HuH-7 (cell line): Measurements from ENCODE around the gene E2F1.
A peak's percentile ranks its signal among the peaks of the same experiment; 100 is the strongest.

ENCODE experiments used
- DNase-seq: peaks from one replicate; pipeline ENCODE4 v3.0.0; 2011; ENCODE audit warnings: low spot score

E2F1 gene

DNA sequence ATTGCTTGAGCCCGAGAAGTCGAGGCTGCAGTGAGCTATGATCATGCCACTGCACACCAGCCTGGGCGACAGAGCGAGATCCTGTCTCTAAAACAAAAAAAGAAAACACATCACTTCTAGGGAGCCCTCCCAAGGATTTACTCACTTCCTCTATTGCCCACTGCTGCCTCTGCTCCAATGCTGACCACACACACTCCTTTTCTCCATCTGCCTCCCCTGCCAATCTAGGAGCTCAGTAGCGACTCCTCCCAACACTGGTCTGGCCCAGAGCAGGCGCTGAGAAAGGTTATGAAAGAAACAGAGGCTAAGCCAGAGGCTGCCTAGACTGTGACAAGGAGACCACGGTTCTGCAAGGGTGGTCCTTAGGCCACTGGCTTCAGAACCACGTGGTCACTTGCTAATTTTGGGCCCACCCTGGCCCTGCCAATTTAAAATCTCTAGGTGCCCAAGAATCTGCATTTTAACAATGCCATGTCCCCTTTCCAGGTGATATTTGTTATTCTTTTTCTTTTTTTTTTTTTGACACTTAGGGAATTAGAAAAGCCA lies 1.3 kb upstream of the E2F1 start:
- no peak for DNase-seq

DNA sequence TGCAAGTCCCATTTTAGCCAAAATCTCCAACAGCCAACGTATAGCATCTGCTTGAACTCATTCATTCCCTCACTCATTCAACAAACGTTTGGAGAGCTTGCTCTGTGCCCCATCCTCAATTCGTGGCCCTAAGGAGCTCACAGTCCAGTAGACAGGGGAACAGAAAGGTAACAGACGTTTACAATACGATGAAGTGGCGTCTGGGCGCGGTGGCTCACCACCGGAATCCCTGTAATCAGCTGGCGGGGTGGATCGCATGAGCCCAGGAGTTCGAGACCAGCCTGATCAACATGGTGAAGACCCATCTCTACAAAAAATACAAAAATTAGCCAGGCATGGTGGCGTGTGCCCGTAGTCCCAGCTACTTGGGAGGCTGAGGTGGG lies 790 bp upstream of the E2F1 start:
- DNase-seq, result no peak

DNA sequence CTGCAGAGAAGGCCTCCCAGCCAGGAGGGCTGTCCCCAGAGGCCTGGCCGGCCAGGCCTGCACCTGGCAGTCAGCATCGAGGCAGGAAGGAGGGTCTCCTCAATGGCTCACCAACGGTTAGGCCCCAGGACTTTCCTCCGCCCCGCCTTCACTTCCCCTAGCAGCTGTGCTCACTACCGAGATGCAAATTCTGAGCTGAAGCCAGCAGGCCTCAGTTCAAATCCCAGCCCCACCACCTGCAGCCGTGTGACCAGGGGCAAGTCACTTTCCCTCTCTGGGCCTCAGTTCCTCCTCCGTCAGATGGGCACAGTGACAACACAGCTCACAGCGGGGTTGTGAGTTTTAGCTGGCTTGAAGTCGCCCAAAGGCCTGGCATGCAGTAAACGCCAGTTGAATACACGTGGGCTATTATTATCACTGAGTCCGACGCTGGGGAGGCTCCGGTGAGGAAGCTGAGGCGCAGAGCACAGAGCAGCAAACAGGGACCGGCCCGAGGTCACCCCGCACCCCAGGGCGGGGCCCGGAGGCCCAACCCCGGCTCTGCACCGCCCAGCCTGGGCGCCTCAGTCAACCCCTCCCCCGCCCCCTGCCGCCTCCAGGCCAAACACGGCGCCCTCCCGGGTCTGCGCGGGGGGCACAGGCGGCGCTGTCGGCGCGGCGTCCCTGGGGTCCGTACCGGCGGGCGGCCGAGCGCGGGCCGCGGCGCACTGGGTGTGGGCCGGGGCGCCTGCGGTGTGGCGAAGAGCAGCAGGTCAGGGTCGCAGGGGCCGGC lies 671 bp downstream of the E2F1 start:
- DNase-seq, result peak; percentile 79

DNA sequence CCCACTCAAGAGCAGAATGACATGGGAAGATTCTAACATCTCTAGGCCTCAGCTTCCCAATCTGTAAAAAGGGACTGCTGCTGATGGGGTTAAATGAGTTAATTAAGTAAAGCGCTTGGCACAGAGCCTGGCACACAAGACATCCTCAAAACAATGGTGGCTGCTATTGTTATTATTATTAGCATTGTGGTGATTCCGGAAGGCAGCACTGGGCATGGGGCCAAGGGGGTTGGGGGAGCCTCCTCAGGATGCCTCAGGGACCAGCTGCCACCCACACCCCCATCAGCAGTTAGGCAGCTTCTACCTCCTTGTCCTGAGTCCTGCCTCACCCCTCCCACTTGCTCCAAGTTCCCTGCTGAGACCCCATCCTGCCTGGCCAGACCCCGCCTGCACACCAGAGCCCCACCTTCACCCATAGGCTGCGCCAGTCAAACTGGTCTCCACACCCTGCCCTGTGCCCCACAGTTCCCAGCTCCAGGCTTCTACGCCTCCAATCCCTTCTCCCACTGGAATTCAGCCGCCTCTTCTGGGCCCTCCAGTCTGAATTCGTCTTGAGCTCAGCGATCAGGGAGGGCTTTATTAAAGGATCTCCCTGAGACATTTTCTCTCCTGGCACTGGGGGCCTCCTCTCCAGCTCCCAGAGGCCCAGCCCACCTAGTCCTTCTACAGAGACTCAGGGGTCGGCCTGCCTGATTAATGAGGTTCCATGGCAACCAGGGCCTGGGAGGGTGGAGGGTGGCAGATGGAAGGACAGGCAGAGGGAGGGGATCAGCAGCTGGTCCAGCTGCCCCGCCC lies 1.5 kb downstream of the E2F1 start:
- DNase-seq, result no peak

DNA sequence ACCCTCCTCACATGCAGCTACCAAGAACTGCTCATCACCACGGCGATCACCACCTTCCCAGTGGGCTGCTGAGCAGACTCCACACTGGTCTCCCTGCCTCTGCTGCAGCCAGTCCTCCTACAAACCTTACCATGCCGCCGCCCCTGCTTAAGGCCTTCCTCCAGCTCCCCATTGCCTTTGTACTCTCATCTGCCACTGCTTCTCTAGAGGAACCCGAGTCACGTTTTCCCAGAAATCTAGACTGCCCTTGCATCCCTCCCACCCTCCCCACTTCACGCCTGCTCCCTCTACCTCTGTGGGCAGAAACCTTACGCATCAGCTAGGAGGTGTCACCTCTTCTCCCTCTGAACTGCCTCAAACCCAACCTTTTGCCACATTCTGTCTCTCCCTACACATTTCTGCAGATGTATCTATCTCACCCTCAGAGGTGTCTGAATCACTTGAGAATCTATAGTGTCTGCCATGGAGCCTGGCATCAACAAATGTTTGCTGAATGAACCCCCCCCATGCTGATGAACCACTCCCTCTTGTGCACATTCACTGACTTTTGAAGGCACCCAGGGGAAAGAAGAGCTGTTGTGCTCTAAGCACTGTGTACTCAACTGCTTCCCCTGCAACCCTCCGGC lies 4.3 kb downstream of the E2F1 start:
- DNase-seq, result no peak

DNA sequence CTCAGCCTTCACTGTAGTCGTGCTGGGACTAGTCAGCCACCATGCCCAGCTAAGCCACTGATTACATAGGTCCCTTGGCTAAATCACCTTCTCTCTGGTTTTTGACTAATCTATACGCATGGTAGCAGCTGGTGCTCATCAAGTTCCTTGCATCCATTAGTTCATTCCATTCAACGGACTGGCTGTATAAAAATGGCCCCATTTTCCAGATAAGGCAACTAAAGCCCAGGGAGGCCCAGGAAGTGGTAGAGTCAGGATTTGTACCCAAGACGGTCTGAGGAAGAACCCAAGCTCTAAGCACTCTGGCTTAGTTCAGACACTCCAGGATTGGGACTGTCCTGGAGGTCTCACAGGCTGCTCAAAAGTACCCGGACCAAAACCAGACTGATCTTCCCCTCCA lies 4.9 kb downstream of the E2F1 start:
- DNase-seq, result no peak

DNA sequence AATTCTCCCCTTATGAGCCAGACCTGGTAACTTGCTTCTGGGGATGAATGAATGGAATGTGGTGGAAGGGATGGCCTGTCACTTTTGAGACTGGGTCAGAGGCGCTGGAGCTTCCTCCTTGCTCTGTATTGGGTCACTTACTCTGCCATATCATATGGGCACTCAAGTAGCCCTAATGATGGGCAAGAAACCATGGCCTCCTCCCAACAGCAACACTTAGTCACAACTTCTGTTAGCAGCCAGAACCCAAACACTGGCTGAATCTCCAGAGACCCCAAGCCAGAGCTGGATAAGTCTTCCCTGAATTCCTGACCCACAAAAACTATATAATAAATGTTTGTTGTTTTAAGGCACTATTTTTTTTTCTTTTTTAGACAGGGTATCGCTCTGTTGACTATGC lies 5.5 kb downstream of the E2F1 start:
- no peak for DNase-seq

DNA sequence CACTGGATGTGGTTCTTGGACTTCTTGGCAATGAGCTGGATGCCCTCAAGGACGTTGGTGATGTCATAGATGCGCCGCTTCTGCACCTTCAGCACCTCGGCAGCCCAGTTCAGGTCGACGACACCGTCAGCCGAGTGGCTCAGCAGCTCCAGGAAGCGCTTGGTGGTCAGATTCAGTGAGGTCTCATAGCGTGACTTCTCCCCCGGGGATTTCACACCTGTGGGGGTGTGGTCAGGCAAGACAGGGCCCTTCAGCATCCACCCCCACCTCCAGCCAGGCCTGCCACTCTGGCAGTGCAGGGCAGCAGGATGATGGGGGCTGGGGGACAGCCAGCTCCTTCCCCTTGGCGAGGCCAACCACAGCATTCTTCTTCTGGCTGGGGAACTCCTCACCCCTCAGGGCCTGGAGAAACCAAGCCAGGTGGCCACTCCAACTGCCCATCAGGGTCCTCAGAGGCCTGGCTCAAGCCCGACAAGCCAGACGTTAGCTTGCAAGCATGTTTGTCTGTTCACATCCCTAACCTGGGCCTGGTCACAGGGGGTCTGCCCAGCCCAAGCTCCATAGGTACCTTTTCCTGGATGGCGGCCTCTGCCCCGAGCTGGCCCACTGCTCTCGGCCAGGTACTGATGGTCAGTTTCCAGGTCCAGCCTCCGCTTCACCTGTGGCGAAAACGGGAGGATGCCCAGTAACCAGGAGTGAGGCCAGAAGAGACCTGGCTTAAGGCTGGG lies 6.3 kb downstream of the E2F1 start:
- DNase-seq, result no peak

DNA sequence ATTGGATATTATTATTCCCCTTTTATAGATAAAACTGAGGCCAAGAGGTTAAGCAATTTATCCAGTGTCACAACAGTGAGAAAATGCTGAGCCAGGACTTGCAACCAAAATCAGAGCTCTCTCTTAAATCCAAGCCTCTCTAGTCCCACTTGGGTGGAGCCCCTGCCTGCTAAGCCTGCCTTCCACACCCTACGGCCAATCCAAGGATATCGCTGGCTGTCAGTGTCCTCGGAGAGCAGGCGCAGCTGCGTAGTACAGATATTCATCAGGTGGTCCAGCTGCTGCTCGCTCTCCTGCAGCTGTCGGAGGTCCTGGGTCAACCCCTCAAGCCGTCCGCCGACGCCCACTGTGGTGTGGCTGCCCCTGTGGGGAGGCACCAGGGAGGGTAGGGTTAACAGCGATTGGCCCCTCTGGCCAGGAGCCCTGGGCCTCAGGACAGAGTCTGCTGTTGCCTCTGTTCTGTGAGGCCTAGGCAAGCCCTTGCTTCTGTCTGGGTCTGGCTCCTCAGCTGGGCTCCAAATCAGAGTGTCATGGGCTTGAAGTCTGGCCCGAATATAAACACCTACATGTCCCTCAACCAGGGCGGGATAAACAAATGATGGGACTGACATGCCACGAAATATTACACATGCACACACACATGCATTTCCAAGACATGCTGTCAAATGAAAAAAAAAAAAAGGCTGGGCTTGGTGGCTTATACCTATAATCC lies 8.0 kb downstream of the E2F1 start:
- no peak for DNase-seq

DNA sequence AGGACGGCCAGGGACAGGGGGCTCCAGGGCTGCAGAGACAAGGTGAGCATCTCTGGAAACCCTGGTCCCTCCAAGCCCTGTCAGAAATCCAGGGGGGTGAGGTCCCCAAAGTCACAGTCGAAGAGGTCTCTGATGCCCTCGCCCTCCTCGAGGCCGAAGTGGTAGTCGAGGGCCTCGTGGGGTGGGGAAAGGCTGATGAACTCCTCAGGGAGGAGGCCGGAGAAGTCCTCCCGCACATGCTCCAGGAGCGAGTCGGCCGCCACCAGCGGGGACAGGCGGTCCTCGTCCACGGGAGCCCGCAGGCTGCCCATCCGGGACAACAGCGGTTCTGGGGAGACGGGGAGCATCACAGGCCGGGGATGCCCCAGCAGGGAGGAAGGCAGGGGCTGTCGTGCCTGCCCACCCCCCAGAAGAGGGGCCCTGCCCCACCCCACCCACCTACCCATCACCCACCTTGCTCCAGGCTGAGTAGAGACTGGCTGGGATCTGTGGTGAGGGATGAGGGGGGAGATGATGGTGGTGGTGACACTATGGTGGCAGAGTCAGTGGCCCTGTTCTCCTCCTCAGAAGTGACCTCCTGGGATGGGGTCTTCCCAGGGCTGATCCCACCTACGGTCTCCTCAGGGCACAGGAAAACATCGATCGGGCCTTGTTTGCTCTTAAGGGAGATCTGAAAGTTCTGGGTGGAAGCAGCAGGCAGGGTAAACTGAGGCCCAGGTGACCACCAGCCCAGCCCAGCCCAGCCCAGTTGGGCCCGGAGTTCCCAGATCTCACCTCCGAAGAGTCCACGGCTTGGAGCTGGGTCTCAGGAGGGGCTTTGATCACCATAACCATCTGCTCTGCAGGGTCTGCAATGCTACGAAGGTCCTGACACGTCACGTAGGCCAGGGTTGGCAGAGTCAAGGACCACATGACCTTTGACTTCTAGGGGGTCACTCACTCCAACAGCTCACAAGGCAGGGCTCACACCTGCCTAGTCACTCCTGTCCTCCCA lies 9.2 kb downstream of the E2F1 start:
- DNase-seq, result no peak

DNA sequence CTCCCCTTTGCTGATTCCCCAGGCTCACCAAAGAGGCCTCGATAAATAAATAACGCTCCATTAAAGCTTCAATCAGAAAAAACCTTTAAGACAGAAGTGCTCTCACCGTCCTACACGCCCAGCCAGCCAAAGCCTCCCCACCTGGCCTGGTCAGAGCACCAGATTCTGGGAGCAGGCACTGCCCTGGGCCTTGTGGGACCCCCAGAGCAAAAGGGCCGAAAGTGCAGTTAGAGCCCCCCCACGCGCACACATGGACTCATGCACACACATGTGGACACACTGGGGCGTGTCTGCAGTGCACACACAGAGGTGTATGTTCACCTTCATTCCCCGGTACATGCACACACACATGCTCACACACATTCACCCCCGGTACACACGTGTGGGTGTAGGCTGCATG lies 10.1 kb downstream of the E2F1 start:
- no peak for DNase-seq

DNA sequence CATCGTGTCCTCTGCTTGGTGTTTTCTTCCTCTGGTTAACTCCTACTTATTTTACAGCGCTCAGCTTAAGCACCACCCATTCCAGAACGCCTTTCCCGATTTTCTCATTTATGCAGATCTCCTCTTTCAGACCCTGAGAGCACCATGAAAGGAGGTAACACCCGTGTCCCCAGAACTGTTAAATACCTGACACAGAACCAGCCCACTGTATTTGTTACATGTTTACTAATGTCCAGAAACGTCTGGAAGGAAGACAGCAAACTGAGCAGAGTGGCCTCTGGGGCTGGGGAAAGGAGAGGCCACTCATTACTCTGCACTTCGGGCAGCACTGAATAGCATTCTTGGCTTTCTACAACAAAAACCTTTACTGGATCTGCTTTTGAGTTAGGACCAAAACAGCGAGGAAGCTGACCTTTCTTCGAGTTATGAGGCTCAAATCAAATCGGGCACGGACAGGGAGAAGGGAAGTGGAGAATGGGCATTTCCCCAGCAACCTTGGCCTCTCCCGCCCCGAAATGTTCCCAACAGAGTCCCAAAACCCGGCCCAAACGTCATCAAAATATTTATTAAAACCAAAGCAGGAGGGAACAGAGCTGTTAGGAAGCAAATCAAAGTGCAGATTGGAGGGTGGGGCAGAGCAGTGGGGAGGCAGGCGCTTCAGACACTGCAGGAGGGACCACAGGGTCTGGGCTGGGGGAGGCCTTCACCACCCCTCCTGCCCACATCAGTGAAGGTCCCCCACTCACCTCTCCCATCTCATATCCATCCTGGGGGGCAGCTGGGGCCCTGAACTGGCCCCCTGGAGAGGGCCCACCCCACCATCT lies 10.8 kb downstream of the E2F1 start:
- DNase-seq, result no peak

DNA sequence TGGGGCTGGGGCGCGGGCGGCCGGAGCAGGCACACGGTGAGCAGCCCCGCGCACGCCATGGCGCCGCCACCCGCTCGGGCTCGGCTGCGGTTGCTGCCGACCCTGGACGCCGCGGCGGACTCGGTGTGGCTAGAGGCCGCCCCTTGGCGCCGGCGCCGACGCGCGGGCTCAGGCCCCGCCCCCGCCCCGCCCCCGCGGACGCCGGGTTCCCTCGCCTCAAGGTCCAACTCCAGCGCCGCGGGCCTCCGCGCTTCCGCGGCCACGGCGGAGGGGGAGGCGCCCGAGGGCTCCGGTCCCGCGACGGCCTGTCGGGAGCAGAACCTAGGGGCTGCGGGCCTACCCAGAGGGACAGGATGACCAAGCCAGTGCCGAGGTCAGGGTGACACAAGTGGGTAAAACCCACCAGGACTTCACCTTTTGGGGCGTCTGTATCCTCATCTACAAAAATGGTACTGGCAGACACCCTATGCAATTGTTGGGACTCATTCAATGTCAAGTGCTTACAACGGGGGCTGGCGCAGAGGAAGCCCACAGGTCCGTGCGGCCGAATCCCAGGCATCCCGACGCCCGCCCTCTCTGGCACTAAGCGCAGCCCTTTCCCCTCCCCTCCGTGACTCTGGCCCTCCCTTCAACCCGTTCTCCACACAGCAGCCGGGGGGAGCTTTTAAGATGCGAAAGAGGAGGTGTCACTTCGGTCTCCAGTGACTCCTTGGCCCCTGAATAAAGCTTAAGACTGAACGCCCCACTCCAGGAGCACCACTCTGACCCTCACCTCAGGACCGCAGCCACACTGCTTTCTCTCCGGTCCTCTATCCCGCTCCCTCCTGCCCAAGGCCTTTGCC lies 11.7 kb downstream of the E2F1 start, which contains the start of gene NECAB3:
NECAB3 (minus strand) TSS at position 135 of the 842 bp plus-strand sequence; CDS start at position 59, 76 bp downstream.
- peak; percentile 97 for DNase-seq

DNA sequence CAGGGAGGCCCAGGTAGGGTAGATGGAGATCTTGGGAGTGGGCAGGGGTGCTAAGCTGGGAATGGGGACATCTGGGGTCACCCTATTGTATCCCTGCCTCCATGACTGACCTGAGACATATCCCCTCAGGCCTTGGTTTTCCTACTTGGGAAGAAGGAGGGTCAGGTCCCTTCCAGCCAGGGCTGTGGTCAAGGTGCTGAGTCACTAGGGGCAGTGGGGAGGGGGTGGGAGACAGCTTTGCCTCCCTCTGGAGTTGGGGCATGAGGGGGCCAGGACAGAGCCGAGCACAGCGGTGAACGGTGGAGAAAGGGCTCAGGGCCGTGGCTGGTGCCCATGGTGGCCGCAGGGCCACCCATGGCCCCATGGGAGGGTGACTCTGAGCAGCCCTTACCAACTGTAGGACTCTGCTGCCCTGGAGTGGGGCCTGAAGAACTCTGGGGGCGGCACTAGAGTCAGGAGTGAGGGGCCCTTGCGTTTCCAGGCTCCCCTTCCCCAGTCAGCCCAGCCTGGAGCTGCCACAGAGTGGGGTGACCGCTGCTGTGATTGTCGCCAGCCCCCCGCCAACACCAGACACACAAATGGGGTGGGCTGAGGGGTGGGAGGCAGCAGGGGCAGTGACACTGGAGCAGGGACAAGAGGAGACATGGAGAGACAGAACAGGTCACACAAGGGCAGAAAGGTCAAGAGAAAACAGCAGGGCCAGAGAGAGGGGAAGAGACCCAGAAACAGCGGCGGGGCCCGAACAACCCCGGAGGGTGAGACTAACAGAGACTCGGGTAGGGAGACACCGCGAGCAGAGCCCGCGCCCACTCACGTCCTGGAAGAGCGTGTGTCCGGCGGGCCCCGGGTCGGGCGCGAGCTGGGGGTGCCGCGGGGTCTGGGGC lies 12.5 kb downstream of the E2F1 start:
- DNase-seq, result peak; percentile 77

DNA sequence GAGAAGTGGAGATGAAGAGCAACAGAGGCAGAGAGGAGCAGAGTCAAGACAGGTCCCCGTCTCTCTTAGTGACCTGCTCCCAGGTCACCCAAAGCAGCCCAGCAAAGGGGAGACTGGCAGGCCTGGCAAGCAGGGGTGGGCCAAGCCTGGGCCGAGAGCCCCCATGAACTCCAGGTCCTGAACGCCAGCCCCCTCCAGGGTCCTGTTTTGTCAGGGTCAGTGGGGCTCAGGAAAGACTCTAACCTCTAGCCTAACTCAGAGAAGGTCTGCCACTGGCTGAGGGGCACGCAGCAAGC lies 13.1 kb downstream of the E2F1 start:
- no peak for DNase-seq

DNA sequence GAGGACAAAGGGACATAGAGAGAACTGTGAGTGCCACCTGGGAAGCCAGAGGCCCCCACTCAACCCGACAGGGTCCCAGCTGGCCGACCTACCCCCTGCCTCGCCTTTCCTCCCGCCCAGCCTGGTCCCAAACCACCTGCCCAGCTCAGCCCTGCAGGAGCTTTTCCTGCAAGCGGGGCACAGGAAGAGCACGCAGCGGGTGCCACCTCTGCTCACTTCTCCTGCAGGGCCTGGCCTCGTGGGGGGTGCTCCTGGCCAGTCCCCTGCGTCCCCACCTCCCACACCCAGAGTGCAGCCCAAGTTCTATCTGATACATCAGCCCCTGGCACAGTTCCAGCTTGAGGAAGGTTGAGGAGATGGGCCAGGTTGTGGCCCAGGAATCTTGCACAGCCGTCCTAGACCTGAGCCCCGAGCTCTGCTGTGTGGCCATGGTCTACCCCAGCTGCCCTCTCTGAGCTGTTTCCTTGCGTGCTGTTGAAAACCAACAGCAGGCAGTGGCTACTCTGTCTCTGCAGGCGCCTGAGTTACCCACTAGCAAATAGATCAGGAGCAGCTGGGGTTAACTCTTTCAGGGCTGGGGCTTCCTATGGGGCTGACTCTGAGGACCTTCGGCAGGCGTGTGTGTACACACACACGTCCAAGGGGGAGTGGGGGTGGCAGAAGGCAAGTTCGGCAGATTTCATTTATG lies 13.6 kb downstream of the E2F1 start:
- peak; percentile 67 for DNase-seq
